Fibroblast of pulmonary artery (primary cell): ENCODE measurements around the gene ULK3.

Experiments used
- DNase-seq: peaks from one replicate; pipeline ENCODE4 v3.0.0-alpha.2; 2010; ENCODE audit warnings: low read depth
- H3K4me3 ChIP-seq: replicated peaks from 2 replicates; pipeline ENCODE4 v1.5.1; 2011; ENCODE audit warnings: low read depth, mild to moderate bottlenecking, control low read depth, low read length, moderate library complexity
- CTCF ChIP-seq: IDR thresholded peaks from 2 replicates; pipeline ENCODE4 v1.5.1; 2011; ENCODE audit warnings: mild to moderate bottlenecking, control low read depth, low read length, inconsistent platforms; ENCODE audit errors: missing control alignments

ULK3 gene

GRCh38 chr15:74789741-74790079 is 53.2 kb downstream of the ULK3 start:
- TF ChIP-seq CTCF = no peak
- DNase-seq = no peak
- H3K4me3 ChIP-seq = no peak overlapping the region

- DNase-seq = no peak
- no peak for TF ChIP-seq CTCF
- H3K4me3 ChIP-seq = no peak overlapping the region
These were observed 53.8 kb downstream of the ULK3 start for GRCh38 chr15:74789171-74789631.

- TF ChIP-seq CTCF = no peak
- H3K4me3 ChIP-seq = no peak overlapping the region
- DNase-seq = no peak
These were observed 54.2 kb downstream of the ULK3 start for GRCh38 chr15:74788683-74789151.

GRCh38 chr15:74788042-74788682 is 54.8 kb downstream of the ULK3 start:
- TF ChIP-seq CTCF = no peak
- H3K4me3 ChIP-seq = no peak overlapping the region
- DNase-seq = no peak

- H3K4me3 ChIP-seq = no peak overlapping the region
- DNase-seq = peak; percentile 70
- peak; percentile 77 for TF ChIP-seq CTCF
These were observed 55.5 kb downstream of the ULK3 start for GRCh38 chr15:74787251-74788041.

- no peak overlapping the region for H3K4me3 ChIP-seq
- no peak for TF ChIP-seq CTCF
These were observed 56.3 kb downstream of the ULK3 start for GRCh38 chr15:74786551-74787165.

More at GRCh38 chr15:74786551-74787165, 56.3 kb downstream of the ULK3 start:
- no peak for DNase-seq
